H1 (cell line): ENCODE data around the gene AVPR2. TPM values are rescaled to one million over a fixed set of nuclear protein-coding genes. Genes with fewer than 3 reads are reported as not detected.

Experiments
- CBX5 ChIP-seq: fragments of 300-800, 300-1000 bp; sonication (generic); IDR thresholded peaks from 2 replicates; pipeline ENCODE4 v1.7.1; 2016; ENCODE audit warnings: antibody characterized with exemption, low read length, low read depth
- CHD2 ChIP-seq: IDR thresholded peaks from 2 replicates; pipeline ENCODE4 v1.6.1; 2012; ENCODE audit warnings: low read length, improper control_type of control experiment
- GTF2F1 ChIP-seq: IDR thresholded peaks from 2 replicates; pipeline ENCODE4 v1.6.1; 2012; ENCODE audit warnings: low read depth, low read length, improper control_type of control experiment, borderline replicate concordance
- HDAC2 ChIP-seq, 2 experiments: fragments of 300-600 bp in 1 of 2; sonication (generic) in 1 of 2; IDR thresholded peaks; 2 replicates each; pipeline ENCODE4 v1.6.1; 2011 to 2012; ENCODE audit warnings: low read depth in 2 of 2, low read length in 2 of 2, mild to moderate bottlenecking in 2 of 2, moderate library complexity in 2 of 2, borderline replicate concordance in 1 of 2, inconsistent platforms in 1 of 2
- POLR2AphosphoS5 ChIP-seq: IDR thresholded peaks from 2 replicates; pipeline ENCODE4 v1.6.1; 2011; ENCODE audit warnings: low read depth, low read length
- YY1 ChIP-seq: IDR thresholded peaks from 2 replicates; pipeline ENCODE4 v1.6.1; 2011; ENCODE audit warnings: low read depth, mild to moderate bottlenecking, low read length
- polyA plus RNA-seq, 7 experiments: library from polyadenylated mRNA; depleted of rRNA in 3 of 7; stranded (reverse) in 5 of 7; unstranded in 2 of 7; fragments of >200 nt in 5 of 7; fragments of 200-250 nt in 2 of 7; gene quantifications; 1 replicate in 5 of 7; 2 replicates in 1 of 7; 4 replicates in 1 of 7; pipeline versions ENCODE4 v1.2.1 to v1.2.3, GENCODE V29; 2011 to 2013; ENCODE audit warnings: missing spikeins in 2 of 7, mixed read lengths in 2 of 7
- total RNA-seq: library from RNA; stranded (reverse); fragmentation: NEBNext Ultra II Directional; extraction: Animal tissue kit (Norgen Biotek cat#: 25700); gene quantifications from 2 replicates; pipeline ENCODE4 v1.2.1, GENCODE V29; 2021

The AVPR2 gene
- total and polyA plus RNA-seq, 2 of the 8 experiments (the other 6 are each of a cell fraction or from before 2014, with no cell fraction given): 0.09 TPM; not detected in 1

DNA sequence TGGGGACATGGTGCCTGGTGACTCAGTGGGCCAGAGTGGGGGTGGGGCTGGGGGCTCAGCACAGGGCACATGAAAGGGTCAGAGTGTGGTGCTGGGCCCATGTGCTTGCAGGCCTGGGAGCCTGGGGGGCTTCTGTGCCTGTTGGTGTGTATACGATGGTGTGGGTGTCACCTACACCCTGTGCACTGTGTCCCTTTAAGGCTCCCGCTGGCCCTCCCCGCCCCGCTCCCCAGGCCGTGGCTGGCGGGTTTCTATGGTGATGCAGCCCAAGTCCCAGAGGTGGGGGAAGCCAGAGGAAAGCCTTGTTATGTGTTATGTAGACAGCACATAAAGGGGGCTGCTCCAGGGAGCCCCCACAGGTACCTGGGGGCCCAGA is 24.0 kb upstream of the AVPR2 start (continued):
- TF ChIP-seq YY1: no peak
- no peak for TF ChIP-seq CBX5
- TF ChIP-seq GTF2F1: no peak
- no peak for TF ChIP-seq CHD2
- TF ChIP-seq POLR2AphosphoS5: no peak
- no peak for TF ChIP-seq HDAC2 (IDR thresholded peaks at IDR 0.05; ENCODE audit: borderline replicate concordance in 1 of 2, low read depth in 2 of 2, low read length in 2 of 2)
